DMS 273 treated with DMSO at 0.1 percent for 48 hours (cell line): Measurements from ENCODE around the gene TARS1.
A peak's percentile ranks its signal among the peaks of the same experiment; 100 is the strongest.

Experiments
- DNase-seq: peaks from one replicate; lab custom pipeline; 2025; lab: John Stamatoyannopoulos, UW

Gene TARS1

DNA sequence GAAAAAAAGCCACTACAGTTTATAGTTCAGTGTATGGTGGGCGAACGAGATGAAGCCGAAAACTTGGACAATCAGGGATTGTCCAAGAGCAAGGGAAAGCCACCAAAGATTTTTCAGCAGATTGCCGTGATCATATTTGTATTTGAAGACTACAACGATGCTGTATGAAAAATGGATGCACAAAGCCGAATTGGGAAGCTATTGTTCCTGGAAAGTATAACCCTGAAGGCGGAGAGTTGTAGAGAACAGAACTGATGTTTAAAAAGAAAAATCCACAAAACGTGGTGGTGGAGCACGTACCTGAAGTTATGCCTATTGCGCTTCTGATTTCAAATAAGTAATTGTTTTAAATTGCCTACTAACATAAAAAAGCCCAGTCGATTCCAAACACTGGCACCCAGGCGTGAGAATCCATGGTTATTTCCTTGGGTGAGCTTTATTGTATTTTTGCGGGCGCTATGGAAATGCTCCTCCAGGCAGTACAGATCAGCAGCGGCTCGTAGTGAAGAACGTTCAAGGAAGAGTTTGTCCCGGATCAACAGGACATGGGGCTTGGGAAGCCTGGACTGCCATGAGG lies 772 bp upstream of the TARS1 start:
- DNase-seq: no peak

DNA sequence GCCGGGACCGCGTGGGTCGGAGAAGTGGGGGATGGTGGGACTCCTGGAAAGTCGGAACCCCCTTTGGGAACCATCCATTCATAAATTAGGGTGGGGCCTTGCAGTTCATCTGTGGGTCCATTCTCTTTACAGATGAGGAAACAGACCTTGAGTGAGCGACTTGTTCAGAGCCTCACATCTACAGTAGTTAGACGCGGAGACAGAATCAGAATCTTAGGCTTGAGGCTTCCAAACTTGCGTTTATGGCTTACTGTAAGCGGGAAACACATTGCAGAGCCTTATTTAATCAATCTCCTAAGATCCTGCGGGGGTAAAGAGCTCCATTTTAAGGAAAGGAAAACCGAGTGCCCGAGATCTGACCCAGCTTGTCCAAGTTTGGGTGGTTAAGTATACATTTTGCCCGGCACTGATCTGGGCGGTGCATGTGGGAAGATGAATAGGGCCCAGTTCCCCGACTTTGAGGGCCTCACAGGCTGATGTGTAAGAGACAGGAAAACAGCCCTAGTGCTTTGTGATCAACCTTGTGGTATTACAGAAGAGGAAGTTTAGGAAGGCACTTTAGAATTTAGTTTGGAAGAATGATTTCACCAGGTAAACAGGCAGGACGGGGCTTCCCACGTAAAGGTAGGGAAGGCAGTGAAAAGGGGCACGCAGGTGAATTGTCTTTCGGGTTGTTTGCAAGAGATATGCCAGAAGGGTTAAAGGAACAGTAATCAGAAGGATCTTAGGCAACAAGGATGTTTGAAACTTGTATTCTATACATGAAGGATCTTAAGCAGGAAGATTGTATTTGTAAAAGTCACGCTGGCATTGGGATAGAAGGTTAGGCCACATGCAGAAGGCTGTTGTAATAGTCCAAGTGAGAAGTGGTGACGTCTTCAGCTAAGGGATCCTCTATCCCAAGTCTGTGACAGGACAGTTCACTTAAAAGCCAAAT lies 744 bp downstream of the TARS1 start:
- peak; percentile 83 for DNase-seq

DNA sequence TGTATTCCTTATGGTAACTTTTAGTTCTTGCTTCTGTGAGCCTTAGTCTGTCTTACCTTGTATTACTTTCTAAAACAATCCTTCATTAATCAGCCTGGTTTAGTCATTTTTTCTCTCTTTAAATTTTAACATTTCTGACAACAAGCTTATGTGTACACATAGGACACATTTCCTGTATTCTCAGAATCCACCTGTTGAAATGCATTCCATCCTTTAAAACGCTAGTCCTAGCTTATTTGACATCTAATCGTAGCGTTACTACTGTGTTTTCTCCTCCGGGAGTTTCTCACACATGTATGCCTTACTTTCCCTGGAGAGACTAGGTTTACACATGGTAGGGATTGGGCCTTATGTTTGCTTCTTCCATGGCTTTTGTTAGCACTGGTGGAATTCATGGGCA lies 3.8 kb downstream of the TARS1 start:
- no peak for DNase-seq

DNA sequence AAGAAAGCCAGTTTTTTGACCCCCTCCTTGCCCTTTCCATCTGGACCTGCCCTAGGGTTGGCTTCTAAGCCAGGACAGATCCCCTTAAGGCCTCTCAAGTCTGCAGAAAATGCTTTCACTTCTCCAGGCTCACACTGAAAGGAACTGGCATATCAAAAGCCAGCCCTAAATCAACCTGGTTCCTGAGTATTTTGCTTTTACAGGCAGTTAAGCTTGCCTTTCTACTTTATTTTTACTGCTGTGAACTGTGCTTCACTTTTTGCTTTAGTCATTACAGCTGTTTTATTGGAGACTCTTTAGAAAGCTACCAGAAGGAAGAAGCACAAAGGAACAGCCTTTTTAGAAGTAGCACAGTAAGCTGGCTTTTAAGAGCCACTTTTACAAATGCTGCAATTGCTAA lies 5.0 kb downstream of the TARS1 start:
- DNase-seq: no peak

DNA sequence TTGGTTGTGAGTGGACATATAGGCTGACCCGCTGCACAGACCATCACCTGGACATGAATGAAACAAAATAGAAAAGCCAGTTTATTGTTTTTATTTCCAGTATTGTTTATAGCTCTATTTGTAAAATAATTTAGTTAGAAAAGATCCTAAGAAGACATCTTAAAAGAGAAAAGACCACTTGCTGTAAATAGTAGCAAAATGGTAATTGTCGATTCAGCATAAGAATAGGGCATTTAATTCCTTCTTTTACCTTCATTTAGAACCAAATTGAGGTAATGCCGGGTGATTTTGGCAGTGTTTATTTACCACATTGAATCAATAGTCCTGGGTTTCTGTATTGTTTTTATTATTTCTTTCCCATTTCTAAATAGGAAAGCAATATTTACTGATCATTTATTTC lies 7.4 kb downstream of the TARS1 start:
- no peak for DNase-seq

DNA sequence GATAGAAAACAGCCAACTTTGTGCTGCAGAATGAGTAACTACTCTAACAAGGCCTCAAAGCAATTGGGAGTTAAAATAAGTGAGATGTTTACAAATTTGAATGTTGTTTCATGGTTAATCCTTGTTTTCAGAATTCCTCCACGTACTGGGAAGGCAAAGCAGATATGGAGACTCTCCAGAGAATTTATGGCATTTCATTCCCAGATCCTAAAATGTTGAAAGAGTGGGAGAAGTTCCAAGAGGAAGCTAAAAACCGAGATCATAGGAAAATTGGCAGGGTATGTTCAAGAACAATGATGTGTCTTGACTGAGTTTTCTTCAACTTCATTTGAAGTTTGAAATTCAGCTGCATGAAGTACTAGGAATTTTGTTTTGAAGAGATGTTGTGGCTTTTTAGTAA lies 16.4 kb downstream of the TARS1 start:
- DNase-seq: no peak

DNA sequence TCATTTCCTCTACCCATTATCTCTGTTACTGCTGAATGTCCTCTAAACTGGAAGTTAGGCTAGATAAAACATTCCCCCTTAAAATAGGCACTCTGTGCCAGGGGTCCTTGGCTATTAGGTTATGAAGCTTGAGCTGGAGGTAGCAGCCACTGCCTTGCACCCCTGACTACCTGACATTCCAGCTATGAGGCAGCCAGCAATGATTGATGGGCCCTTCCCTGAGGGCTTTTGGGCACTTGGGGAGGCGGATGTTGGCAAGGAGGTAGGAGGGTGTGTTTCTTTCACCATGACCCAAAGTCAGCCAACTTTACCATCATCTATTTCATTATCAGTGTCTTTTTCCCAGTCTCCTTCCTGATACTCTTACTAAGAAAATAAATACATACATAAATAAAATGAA lies 17.1 kb downstream of the TARS1 start:
- no peak for DNase-seq

DNA sequence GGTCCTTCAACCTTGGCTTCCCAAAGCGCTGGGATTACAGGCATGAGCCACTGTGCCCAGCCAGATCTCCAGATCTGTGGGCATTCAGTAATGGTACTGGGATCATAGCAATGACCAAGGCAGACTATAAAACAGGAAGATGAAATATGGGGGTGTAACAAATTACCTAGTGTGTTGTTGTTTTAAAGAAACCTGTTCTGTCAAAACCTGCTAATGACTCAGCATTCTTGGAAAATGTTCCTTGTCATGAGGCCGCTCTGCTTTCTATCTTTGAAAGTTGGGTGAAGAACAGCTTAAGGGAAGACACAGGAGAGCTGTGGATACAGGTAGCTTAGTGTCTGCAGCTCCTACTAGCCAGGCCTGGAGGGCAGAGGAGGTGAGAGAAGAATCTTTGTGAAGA lies 19.4 kb downstream of the TARS1 start:
- no peak for DNase-seq

DNA sequence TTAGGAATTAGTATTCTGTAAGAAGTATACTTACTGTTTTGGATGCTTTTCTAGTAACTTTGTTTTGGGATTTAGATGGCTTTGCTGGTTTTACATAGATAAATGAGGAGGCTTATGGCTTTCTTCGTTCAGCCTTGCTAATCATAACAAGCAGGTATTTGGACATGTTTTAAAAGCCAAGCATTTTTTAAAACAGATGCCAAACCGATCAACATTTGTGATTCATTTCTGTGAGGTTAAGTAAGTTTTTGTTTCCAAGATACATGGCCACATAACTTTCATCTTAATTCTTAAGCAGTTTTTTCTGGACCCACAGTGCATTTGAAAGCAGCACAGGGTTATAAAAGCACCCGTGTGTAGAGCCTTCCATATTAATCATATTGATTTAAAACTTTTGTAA lies 21.7 kb downstream of the TARS1 start:
- no peak for DNase-seq

DNA sequence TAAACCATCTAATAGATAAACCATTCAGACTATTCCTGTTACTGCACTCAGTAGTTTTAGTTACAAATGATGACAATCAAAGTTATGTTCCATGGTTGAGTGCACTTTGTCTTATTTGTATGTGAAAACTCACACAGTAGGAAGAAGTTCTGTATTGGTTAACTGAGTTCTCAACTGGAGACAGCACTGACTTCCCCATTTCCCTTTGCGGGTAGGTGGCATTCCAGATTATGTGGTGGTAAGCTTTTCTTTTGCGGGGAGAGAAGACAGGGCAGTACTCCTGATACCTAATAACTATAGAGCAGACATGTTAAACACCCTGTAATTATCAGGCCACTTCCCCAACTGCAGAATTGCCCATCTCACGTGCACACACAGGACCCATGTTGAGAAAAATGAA lies 24.4 kb downstream of the TARS1 start:
- DNase-seq: no peak

DNA sequence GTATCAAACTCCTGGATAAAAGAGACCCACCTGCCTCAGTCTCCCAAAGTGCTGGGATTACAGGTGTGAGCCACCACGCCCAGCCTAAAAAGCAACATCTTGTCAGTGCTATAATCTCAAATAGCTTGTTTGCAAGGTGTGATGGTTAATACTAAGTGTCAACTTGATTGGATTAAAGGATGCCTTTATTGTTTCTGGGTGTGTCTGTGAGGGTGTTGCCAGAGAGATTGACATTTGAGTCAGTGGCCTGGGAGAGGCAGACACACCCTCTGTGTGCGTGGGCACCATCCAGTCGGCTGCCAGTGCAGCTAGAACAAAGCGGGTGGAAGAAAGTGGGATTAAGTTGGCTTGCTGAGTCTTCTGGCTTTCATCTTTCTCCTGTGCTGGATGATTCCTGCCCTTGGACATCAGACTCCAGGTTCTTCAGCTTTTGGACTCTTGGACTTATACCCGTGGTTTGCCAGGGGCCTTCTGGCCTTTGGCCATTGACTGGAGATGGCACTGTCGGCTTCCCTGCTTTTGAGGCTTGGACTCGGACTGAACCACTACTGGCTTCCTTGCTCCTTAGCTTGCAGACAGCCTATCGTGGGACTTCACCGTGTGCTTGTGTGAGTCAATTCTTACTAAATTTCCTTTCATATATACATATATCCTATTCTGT lies 28.1 kb downstream of the TARS1 start:
- no peak for DNase-seq

DNA sequence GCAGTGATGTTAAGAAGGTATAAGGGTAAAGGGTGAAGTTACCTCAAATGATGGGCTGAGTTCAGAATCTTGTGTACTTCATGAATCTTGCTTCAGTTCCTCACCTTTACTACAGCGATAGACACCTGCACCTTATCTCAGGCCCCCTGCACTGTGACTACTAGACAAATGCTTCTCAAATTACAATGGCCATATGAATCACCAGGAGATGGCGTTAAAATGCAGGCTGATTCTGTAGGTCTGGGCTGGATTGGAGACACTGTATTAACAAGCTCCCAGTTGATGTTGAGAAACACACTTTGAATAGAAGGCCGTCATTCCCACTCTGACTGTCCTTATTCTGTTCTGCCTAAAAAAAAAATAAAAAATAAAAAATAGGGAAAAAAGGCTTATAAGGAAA lies 29.8 kb downstream of the TARS1 start:
- DNase-seq: no peak

DNA sequence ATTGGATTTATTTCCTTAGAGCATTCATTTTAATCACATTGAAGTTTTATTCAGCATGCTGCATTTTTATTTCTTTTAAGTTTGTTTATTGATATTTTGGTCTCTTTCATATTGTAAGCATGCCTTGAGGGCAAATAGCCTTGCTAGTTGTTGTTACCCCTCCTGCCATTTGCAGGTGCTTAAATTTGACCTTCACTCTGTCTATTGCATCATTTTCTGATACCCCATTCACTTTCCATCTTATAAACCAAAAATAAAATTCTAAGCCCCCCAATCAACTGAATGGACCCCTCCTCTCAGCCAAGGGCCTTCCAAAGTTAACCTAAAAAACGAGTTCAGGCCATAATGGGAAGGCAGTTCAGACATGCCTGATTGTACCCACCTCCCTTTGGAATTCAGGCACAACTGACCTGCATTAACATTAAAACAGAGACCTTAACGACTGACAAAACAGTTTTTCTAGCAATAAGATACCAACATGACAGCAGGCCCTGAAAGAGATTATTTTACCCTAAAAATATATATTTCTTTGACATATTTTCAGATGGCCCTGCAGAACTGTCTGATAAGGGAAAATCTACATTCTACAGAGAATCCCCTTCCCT lies 32.1 kb downstream of the TARS1 start:
- DNase-seq: no peak

DNA sequence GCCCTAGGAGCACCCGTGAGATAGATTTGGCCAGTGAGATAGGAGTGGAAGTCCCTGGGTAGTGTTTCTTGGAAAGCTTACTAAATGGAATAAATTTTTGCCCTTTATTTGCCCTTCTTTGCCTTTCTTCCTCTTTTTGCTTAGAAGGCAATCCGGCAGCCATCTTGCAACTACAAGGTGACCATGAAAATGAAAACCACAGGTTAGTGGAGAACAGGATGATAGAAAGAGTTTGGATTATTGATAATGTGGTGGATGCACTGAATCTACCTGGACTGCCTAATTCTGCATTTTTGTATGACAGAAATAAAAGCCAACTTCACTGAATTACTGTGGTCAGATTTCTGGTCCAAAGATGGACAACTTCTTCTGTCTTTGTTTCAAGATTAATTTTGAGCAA lies 33.2 kb downstream of the TARS1 start:
- no peak for DNase-seq

DNA sequence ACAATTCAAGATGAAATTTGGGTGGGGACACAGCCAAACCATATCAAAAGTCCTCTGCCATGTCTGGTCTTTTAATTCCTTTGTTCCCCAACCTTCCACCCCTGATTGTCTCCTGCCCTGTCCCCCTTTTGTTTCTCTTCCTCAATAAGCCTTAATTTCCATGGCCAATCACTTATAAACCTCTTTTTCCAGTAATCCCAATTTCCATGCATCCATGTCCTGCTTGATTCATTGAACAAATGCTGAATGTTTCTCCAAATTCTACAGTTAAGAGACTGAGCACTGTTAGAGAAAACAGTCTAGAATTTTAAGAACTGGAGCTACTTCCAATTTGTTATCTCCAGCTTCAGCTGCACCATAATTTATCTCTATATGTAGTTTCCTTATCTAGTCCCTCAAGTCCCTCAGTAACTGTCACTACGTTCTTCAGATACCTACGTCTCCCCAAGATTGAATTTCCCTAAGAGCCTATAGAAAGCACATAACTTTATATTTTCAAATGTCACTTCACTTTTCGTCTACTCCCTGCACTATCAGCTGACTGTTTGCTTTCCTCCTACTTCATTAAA lies 34.2 kb downstream of the TARS1 start:
- DNase-seq: no peak

DNA sequence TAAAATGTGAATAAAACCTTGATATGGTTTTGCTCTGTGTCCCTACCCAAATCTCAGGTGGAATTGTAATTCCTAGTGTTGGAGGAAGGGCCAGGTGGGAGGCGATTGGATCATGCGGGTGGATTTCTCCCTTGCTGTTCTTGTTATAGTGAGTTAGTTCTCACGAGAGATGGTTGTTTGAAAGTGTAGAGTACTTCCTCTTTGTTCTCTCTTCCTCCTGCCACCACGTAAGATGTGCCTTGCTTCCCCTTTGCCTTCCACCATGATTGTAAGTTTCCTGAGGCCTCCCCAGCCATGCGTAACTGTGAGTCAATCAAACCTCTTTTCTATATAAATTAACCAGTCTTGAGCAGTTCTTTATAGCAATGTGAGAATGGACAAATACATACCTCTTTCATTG lies 34.9 kb downstream of the TARS1 start:
- no peak for DNase-seq

DNA sequence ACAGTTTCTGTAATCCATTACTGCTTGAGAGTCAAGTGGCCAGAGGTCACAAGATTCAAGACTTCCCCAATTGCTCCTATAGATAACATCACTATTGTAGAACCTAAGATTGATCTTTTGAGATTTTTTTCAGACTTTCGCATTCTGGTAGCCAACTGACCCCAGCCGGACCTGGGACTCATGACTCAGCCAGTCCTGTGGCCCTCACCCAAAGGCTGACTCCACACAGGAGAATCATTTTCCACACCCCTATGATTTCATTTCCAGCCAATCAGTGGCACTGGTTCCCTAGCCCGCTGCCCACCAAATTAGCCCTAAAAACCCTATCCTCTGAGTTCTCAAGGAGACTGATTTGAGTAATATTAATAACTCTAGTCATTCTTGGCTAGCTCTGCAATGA lies 36.2 kb downstream of the TARS1 start:
- DNase-seq: no peak

DNA sequence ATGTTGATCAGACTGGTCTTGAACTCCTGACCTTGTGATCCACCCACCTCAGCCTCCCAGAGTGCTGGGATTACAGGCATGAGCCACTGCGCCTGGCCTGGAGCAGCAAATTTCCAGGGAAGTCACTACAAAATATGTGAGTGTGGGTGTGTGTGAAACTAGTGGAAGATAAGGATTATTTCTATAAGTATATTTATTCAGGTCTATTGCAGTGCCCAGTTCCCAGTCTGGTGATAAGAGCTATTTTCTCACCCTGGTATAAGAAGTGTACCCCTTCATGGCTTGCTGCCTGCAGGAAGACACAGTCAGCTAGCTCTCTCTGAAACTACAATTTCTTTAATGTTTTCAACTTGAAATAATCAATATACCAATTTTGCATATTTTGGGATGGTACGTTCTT lies 37.1 kb downstream of the TARS1 start:
- DNase-seq: no peak

DNA sequence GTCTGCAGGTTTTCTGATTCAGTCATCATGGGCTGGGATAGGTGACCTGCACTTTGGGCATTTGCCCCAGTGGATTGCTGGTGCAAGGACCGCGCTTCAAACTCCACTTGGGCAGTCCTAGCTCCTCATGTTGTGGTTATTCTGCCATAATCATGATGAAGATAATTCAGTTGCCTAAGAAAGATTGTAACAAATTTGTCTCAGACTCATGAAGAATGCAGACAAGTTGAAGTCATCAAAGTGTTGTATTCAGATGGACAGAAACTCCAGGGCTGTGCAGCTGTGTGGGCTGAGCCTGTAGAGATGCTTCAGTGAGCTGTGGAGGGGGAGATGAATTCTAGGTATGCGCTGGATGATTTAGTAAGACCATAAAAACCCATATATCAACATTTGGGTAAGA lies 38.5 kb downstream of the TARS1 start:
- no peak for DNase-seq

DNA sequence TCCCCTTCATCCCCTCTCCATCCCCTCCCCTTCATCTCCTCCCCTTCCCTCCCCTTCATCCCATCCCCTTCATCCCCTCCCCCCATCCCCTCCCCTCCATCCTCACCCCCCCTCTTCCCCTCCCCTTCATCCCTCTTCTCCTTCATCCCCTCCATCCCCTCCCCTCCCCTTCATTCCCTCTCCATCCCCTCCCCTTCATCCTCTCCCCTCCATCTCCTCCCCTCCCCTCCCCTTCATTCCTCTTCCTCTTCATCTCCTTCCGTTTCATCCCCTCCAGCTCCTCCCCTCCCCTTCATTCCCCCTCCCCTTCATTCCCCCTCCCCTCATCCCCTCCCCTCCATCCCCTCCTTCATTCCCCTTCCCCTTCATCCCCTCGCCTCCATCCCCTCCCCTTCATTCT lies 40.1 kb downstream of the TARS1 start:
- no peak for DNase-seq

DNA sequence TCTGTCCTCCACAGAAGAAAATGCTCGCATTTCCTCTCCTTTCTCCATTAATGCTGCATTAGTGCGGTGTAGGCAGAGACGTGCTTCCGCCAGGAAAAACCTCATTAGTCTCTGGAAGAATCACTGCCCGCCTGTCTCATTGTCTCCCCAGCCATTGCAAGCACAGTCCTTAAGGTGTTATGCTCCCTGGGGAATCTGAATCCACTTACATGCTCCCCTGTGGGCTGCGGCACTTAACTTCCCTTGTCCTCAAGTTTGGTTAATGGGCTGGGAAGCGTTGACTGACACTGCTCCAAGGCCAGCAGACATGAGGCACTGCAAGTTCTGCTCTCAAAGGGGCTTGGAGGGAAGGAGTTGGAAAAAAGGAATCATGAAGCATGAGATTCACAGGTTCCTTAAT lies 41.6 kb downstream of the TARS1 start:
- no peak for DNase-seq

DNA sequence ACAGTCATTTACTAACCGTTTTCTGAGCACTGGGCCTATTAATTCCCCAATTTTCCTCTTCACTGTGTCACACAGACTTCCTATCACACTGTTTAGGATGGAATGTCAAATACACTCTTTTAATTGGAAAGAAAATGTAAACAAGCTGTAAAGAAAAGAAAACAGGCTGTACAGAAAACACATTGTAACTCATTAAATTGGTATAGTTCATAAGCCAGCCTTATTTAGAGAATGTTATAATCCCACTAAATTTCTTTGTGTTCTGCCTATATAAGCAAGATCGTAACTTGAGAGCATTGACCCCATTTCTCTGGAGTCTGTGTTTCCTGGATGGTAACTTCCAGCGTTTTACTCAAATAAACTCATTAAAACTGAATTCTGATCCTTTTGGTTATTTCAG lies 46.5 kb downstream of the TARS1 start:
- no peak for DNase-seq
